Trophoblast cell (in vitro differentiated cells and primary cell): Measurements from ENCODE around the gene NLE1.

ENCODE experiments used
- DNase-seq, 2 donors: peaks; one replicate each; pipeline ENCODE4 v3.0.0-alpha.2; 2016
- H2AFZ ChIP-seq: 2 replicates; pipeline ENCODE4 v1.6.1; 2013; ENCODE audit warnings: low read length, moderate library complexity, mild to moderate bottlenecking; ENCODE audit not compliant: insufficient read depth, poor library complexity
- H2AK5ac ChIP-seq: 2 replicates; pipeline ENCODE4 v1.6.1; 2013; ENCODE audit warnings: mild to moderate bottlenecking, low read length
- H2BK120ac ChIP-seq: 2 replicates; pipeline ENCODE4 v1.6.1; 2013; ENCODE audit warnings: low read length, mild to moderate bottlenecking, moderate library complexity; ENCODE audit not compliant: insufficient read depth, poor library complexity
- H2BK12ac ChIP-seq: 2 replicates; pipeline ENCODE4 v1.6.1; 2013; ENCODE audit warnings: mild to moderate bottlenecking, low read length, moderate library complexity
- H2BK5ac ChIP-seq: 2 replicates; pipeline ENCODE4 v1.6.1; 2013; ENCODE audit warnings: low read length, low read depth, moderate library complexity, mild to moderate bottlenecking; ENCODE audit not compliant: poor library complexity
- H3K14ac ChIP-seq: 2 replicates; pipeline ENCODE4 v1.6.1; 2013; ENCODE audit warnings: mild to moderate bottlenecking, low read length
- H3K18ac ChIP-seq: 2 replicates; pipeline ENCODE4 v1.6.1; 2013; ENCODE audit warnings: mild to moderate bottlenecking, low read length
- H3K23ac ChIP-seq: 2 replicates; pipeline ENCODE4 v1.6.1; 2013; ENCODE audit warnings: low read length
- H3K27ac ChIP-seq: 2 replicates; pipeline ENCODE4 v1.5.1; 2013; ENCODE audit warnings: low read depth, mild to moderate bottlenecking, inconsistent platforms, low read length, moderate library complexity
- H3K27me3 ChIP-seq: 2 replicates; pipeline ENCODE4 v1.6.1; 2013; ENCODE audit warnings: inconsistent platforms, mild to moderate bottlenecking, low read length, moderate library complexity; ENCODE audit not compliant: insufficient read depth
- H3K36me3 ChIP-seq, 2 experiments: 1 replicate in 1 of 2; 2 replicates in 1 of 2; pipeline ENCODE4 v1.6.1; 2013; ENCODE audit warnings: low read length in 2 of 2, mild to moderate bottlenecking in 2 of 2, moderate library complexity in 1 of 2; ENCODE audit not compliant: insufficient read depth in 2 of 2, control insufficient read depth in 1 of 2
- H3K4ac ChIP-seq: 2 replicates; pipeline ENCODE4 v1.6.1; 2013; ENCODE audit warnings: low read depth, mild to moderate bottlenecking, low read length, moderate library complexity
- H3K4me1 ChIP-seq, 2 experiments: 1 replicate in 1 of 2; 2 replicates in 1 of 2; pipeline ENCODE4 v1.6.1; 2013; ENCODE audit warnings: low read length in 2 of 2, mild to moderate bottlenecking in 2 of 2, moderate library complexity in 1 of 2; ENCODE audit not compliant: insufficient read depth in 2 of 2, control insufficient read depth in 1 of 2
- H3K4me2 ChIP-seq: 2 replicates; pipeline ENCODE4 v1.6.1; 2013; ENCODE audit warnings: inconsistent platforms, mild to moderate bottlenecking, low read length, moderate library complexity
- H3K4me3 ChIP-seq: 2 replicates; pipeline ENCODE4 v1.5.1; 2013; ENCODE audit warnings: mild to moderate bottlenecking, low read depth, low read length, inconsistent platforms
- H3K79me1 ChIP-seq: one replicate; pipeline ENCODE4 v1.6.1; 2013; ENCODE audit warnings: low read length
- H3K79me2 ChIP-seq: 2 replicates; pipeline ENCODE4 v1.6.1; 2013; ENCODE audit warnings: low read length, mild to moderate bottlenecking; ENCODE audit not compliant: control insufficient read depth, insufficient read depth, poor library complexity
- H3K9ac ChIP-seq: 2 replicates; pipeline ENCODE4 v1.6.1; 2013; ENCODE audit warnings: mild to moderate bottlenecking, low read length
- H3K9me3 ChIP-seq: 2 replicates; pipeline ENCODE4 v1.6.1; 2013; ENCODE audit warnings: low read depth, mild to moderate bottlenecking, control low read depth, inconsistent platforms, low read length; ENCODE audit not compliant: insufficient read depth
- H4K12ac ChIP-seq: 2 replicates; pipeline ENCODE4 v1.6.1; 2013; ENCODE audit warnings: low read depth, mild to moderate bottlenecking, low read length, moderate library complexity
- H4K8ac ChIP-seq: 2 replicates; pipeline ENCODE4 v1.6.1; 2013; ENCODE audit warnings: low read depth, mild to moderate bottlenecking, low read length, moderate library complexity
- H4K91ac ChIP-seq: one replicate; pipeline ENCODE4 v1.6.1; 2013; ENCODE audit warnings: low read depth, mild to moderate bottlenecking, low read length, moderate library complexity
- WGBS: extraction: QIAGEN DNeasy Blood & Tissue Kit; methylation state at CpG from one replicate; pipeline ENCODE4 v1.1.7; 2013; ENCODE audit warnings: missing lambda C conversion rate; ENCODE audit not compliant: insufficient read length, insufficient coverage; ENCODE audit errors: extremely low coverage; 5-methylcytosine and 5-hydroxymethylcytosine counted together

The NLE1 gene

GRCh38 chr17:35104844-35105450, 37.2 kb downstream of the NLE1 start:
- Histone ChIP-seq H3K4me1 (peaks cover 4 to 7% of the 10 kb centered on the region in 2 experiments), H4K12ac (no peak overlapping the region)

GRCh38 chr17:35103271-35103670, 38.8 kb downstream of the NLE1 start:
- Histone ChIP-seq H3K9me3 (no peaks in the 10 kb centered on the region), H2BK120ac (no peak overlapping the region), H3K14ac (no peak overlapping the region), H4K8ac (no peak overlapping the region), H3K9ac (no peak overlapping the region), H2BK12ac (no peak overlapping the region), H2AK5ac (no peak overlapping the region), H4K12ac (no peak overlapping the region), H3K36me3 (peaks cover 11 to 23% of the 10 kb centered on the region in 2 experiments), H3K79me1 (no peaks in the 10 kb centered on the region), H3K4me2 (peak overlapping the region; percentile 20), H3K4me1 (peaks cover 4 to 7% of the 10 kb centered on the region in 2 experiments), H3K79me2 (no peaks in the 10 kb centered on the region), H2BK5ac (no peak overlapping the region), H4K91ac (no peak overlapping the region), H2AFZ (no peak overlapping the region), H3K4me3 (no peak overlapping the region), H3K27ac (no peak overlapping the region), H3K27me3 (no peaks in the 10 kb centered on the region), H3K23ac (no peak overlapping the region), H3K4ac (no peak overlapping the region), H3K18ac (no peak overlapping the region)
- DNase-seq, result no peak
- no CpG with 5 or more reads among the region's 5 CpGs for WGBS

More at GRCh38 chr17:35104844-35105450, 37.2 kb downstream of the NLE1 start:
- WGBS, result no CpG with 5 or more reads among the region's 5 CpGs
- Histone ChIP-seq H2AFZ (no peak overlapping the region), H3K4me2 (no peak overlapping the region), H4K8ac (no peak overlapping the region), H3K79me2 (no peaks in the 10 kb centered on the region), H4K91ac (no peak overlapping the region), H3K18ac (no peak overlapping the region), H3K27me3 (no peaks in the 10 kb centered on the region), H3K14ac (no peak overlapping the region), H3K9me3 (no peaks in the 10 kb centered on the region), H3K4ac (no peak overlapping the region), H3K36me3 (peaks cover 11 to 22% of the 10 kb centered on the region in 2 experiments), H2AK5ac (no peak overlapping the region), H2BK12ac (no peak overlapping the region), H3K23ac (no peak overlapping the region), H3K9ac (no peak overlapping the region), H3K27ac (no peak overlapping the region), H2BK5ac (no peak overlapping the region), H3K79me1 (no peaks in the 10 kb centered on the region), H3K4me3 (no peak overlapping the region), H2BK120ac (no peak overlapping the region)
- no peak for DNase-seq

GRCh38 chr17:35101725-35102124, 40.4 kb downstream of the NLE1 start:
- WGBS, result no CpG with 5 or more reads among the region's 2 CpGs
- no peak overlapping the region for H2AK5ac ChIP-seq
- no peak overlapping the region for H2AFZ ChIP-seq
- no peak overlapping the region for H3K18ac ChIP-seq
- H3K4ac ChIP-seq, result no peak overlapping the region
- H3K9ac ChIP-seq, result no peak overlapping the region
- peaks cover 4 to 7% of the 10 kb centered on the region in 2 experiments for H3K4me1 ChIP-seq
- no peak overlapping the region for H3K27ac ChIP-seq
- no peak overlapping the region for H2BK5ac ChIP-seq
- H3K27me3 ChIP-seq, result no peaks in the 10 kb centered on the region
- peaks cover 11 to 26% of the 10 kb centered on the region in 2 experiments for H3K36me3 ChIP-seq
- no peak overlapping the region for H4K8ac ChIP-seq
- no peak overlapping the region for H3K4me2 ChIP-seq
- H3K4me3 ChIP-seq, result no peak overlapping the region
- no peaks in the 10 kb centered on the region for H3K79me2 ChIP-seq
- no peak for DNase-seq
- H3K23ac ChIP-seq, result no peak overlapping the region
- H2BK12ac ChIP-seq, result no peak overlapping the region
- H2BK120ac ChIP-seq, result no peak overlapping the region
- no peak overlapping the region for H4K91ac ChIP-seq
- H4K12ac ChIP-seq, result no peak overlapping the region
- no peaks in the 10 kb centered on the region for H3K9me3 ChIP-seq
- no peak overlapping the region for H3K14ac ChIP-seq
- no peaks in the 10 kb centered on the region for H3K79me1 ChIP-seq

- Histone ChIP-seq H3K4ac (no peak overlapping the region), H4K91ac (no peak overlapping the region), H3K14ac (no peak overlapping the region), H3K23ac (no peak overlapping the region), H2AFZ (no peak overlapping the region), H2BK12ac (no peak overlapping the region), H3K27ac (no peak overlapping the region), H3K4me1 (peaks cover 4 to 7% of the 10 kb centered on the region in 2 experiments), H3K9me3 (no peaks in the 10 kb centered on the region), H4K12ac (no peak overlapping the region), H3K79me1 (no peaks in the 10 kb centered on the region), H3K79me2 (no peaks in the 10 kb centered on the region), H2AK5ac (no peak overlapping the region), H3K4me3 (no peak overlapping the region), H2BK120ac (no peak overlapping the region), H3K27me3 (no peaks in the 10 kb centered on the region), H3K36me3 (peaks cover 11 to 21% of the 10 kb centered on the region in 2 experiments), H3K4me2 (no peak overlapping the region), H3K9ac (no peak overlapping the region), H2BK5ac (no peak overlapping the region), H4K8ac (no peak overlapping the region), H3K18ac (no peak overlapping the region)
- no CpG with 5 or more reads among the region's 14 CpGs for WGBS
- DNase-seq, result no peak
Measured at GRCh38 chr17:35101036-35101435, 41.1 kb downstream of the NLE1 start.
